B cell (primary cell): ENCODE results near the gene ELMO1. TPM values are rescaled to one million over a fixed set of nuclear protein-coding genes. Genes with fewer than 3 reads are reported as not detected.

Source experiments
- ATAC-seq: fragments of 200-7000 bp; cut with Tn5 transposase; one replicate; pipeline ENCODE4 v1.10.0; 2021; ENCODE audit warnings: low read depth, mild to moderate bottlenecking, moderate number of reproducible peaks, moderate library complexity
- CTCF ChIA-PET: fragments of 350-600 bp; sonication (Branson Sonifier 250); formaldehyde crosslinking; loops from one replicate; lab custom pipeline; 2021; ENCODE audit warnings: antibody characterized with exemption, inconsistent platforms; lab: Charles Lee
- POLR2A ChIA-PET: fragments of 350-600 bp; sonication (Branson Sonifier 250); formaldehyde crosslinking; loops from one replicate; lab custom pipeline; 2021; ENCODE audit warnings: antibody characterized with exemption; lab: Charles Lee
- DNase-seq: peaks from one replicate; pipeline ENCODE4 v3.0.0; 2013
- H2AFZ ChIP-seq: 2 replicates; pipeline ENCODE4 v1.6.1; 2012; ENCODE audit warnings: mild to moderate bottlenecking, low read depth, low read length; ENCODE audit not compliant: insufficient read depth, poor library complexity, severe bottlenecking
- H3K27ac ChIP-seq, 2 donors: 1 replicate in 1 of 2; 2 replicates in 1 of 2; pipeline ENCODE4 v1.5.1; 2012 to 2013; ENCODE audit warnings: low read length in 2 of 2, mild to moderate bottlenecking in 2 of 2, moderate library complexity in 1 of 2
- H3K27me3 ChIP-seq, 4 experiments: fragments of 200-600 bp in 1 of 4; sonication (generic) in 1 of 4; replicated peaks in 1 of 4; 1 replicate in 2 of 4; 2 replicates in 2 of 4; pipeline versions ENCODE4 v1.6.1 to v1.7.0; 2013 to 2016; ENCODE audit warnings: low read length in 3 of 4, mild to moderate bottlenecking in 2 of 4, mixed read lengths in 1 of 4, moderate library complexity in 1 of 4; ENCODE audit not compliant: insufficient read depth in 4 of 4, control insufficient read depth in 3 of 4; ENCODE audit errors: control extremely low read depth in 1 of 4
- H3K36me3 ChIP-seq, 2 experiments: replicated peaks in 1 of 2; 1 replicate in 1 of 2; 2 replicates in 1 of 2; pipeline versions ENCODE4 v1.6.1 to v1.7.1; 2013; ENCODE audit warnings: low read length in 1 of 2; ENCODE audit not compliant: insufficient read depth in 2 of 2, control insufficient read depth in 1 of 2; ENCODE audit errors: control extremely low read depth in 1 of 2, extremely low read depth in 1 of 2
- H3K4me1 ChIP-seq, 2 donors: fragments of 200-600 bp in 1 of 2; sonication (generic) in 1 of 2; 1 replicate in 1 of 2; 2 replicates in 1 of 2; pipeline versions ENCODE4 v1.5.1 to v1.6.1; 2013 to 2017; ENCODE audit warnings: low read length in 2 of 2; ENCODE audit not compliant: control insufficient read depth in 2 of 2, insufficient read depth in 2 of 2
- H3K4me2 ChIP-seq: replicated peaks from 2 replicates; pipeline ENCODE3; 2012; ENCODE audit warnings: mild to moderate bottlenecking, low read depth, low read length; ENCODE audit not compliant: poor library complexity, severe bottlenecking
- H3K4me3 ChIP-seq, 5 experiments: fragments of 200-600 bp in 1 of 5; sonication (generic) in 1 of 5; 1 replicate in 3 of 5; 2 replicates in 2 of 5; pipeline versions ENCODE4 v1.5.1 to v1.7.0; 2011 to 2016; ENCODE audit warnings: low read length in 4 of 5, mild to moderate bottlenecking in 4 of 5, low read depth in 2 of 5, control low read depth in 1 of 5, moderate library complexity in 1 of 5; ENCODE audit not compliant: insufficient read depth in 1 of 5; ENCODE audit errors: control extremely low read depth in 1 of 5, extremely low read depth in 1 of 5
- H3K79me2 ChIP-seq: fragments of 200-600 bp; sonication (generic); one replicate; pipeline ENCODE4 v1.6.0; 2016; ENCODE audit warnings: low read length; ENCODE audit not compliant: control insufficient read depth, insufficient read depth
- H3K9ac ChIP-seq: fragments of 200-600 bp; sonication (generic); 2 replicates; pipeline ENCODE4 v1.6.1; 2017; ENCODE audit warnings: mild to moderate bottlenecking, low read length, moderate library complexity
- H3K9me3 ChIP-seq, 3 donors: one replicate each; pipeline versions ENCODE4 v1.6.1 to v1.7.1; 2013; ENCODE audit warnings: low read length in 2 of 3; ENCODE audit not compliant: control insufficient read depth in 2 of 3, insufficient read depth in 1 of 3; ENCODE audit errors: control extremely low read depth in 1 of 3
- H4K20me1 ChIP-seq: 2 replicates; pipeline ENCODE4 v1.6.0; 2012; ENCODE audit warnings: mild to moderate bottlenecking, low read length; ENCODE audit not compliant: insufficient read depth, control insufficient read depth, poor library complexity, severe bottlenecking
- H3K27ac Mint-ChIP-seq: one replicate; pipeline ENCODE4 v1.8.0; 2021; ENCODE audit warnings: mixed read lengths
- H3K27me3 Mint-ChIP-seq: one replicate; pipeline ENCODE4 v1.8.0; 2021; ENCODE audit warnings: mixed read lengths
- H3K4me1 Mint-ChIP-seq: one replicate; pipeline ENCODE4 v1.8.0; 2021; ENCODE audit warnings: mixed read lengths
- H3K4me3 Mint-ChIP-seq: one replicate; pipeline ENCODE4 v1.8.0; 2021; ENCODE audit warnings: mixed read lengths
- H3K9me3 Mint-ChIP-seq: one replicate; pipeline ENCODE4 v1.8.0; 2022; ENCODE audit warnings: mixed read lengths; ENCODE audit not compliant: insufficient read depth
- CTCF ChIP-seq: fragments of 200-600 bp; IDR thresholded peaks from one replicate; pipeline ENCODE4 v1.8.0; 2022; ENCODE audit warnings: antibody characterized with exemption, mild to moderate bottlenecking
- EZH2 ChIP-seq: IDR thresholded peaks from 2 replicates; pipeline ENCODE4 v1.6.1; 2012; ENCODE audit warnings: borderline replicate concordance, low read depth, mild to moderate bottlenecking, moderate library complexity, low read length; ENCODE audit not compliant: insufficient read depth, poor library complexity, severe bottlenecking
- WGBS: methylation state at CpG from one replicate; pipeline ENCODE4 v1.1.5; 2013; ENCODE audit warnings: missing lambda C conversion rate; ENCODE audit not compliant: insufficient coverage; 5-methylcytosine and 5-hydroxymethylcytosine counted together
- intact Hi-C: fragments of 100-400 bp; cut with micrococcal nuclease; formaldehyde crosslinking; loops from one replicate; pipeline ENCODE4 v1.10.0; 2022
- polyA plus RNA-seq: library from polyadenylated mRNA; depleted of rRNA; stranded (reverse); fragments of >200 nt; gene quantifications from 2 replicates; pipeline ENCODE4 v1.2.3, GENCODE V29; 2012
- total RNA-seq, 2 donors: library from RNA; stranded (reverse); fragments of 120-200 nt in 1 of 2; gene quantifications; 1 replicate in 1 of 2; 2 replicates in 1 of 2; pipeline versions ENCODE4 v1.2.3 to v1.2.4, GENCODE V29; 2013 to 2022

The ELMO1 gene
- total and polyA plus RNA-seq, 2 donors (not counting 1 experiment from before 2014, with no cell fraction given), result 44.7 to 177 TPM

DNA sequence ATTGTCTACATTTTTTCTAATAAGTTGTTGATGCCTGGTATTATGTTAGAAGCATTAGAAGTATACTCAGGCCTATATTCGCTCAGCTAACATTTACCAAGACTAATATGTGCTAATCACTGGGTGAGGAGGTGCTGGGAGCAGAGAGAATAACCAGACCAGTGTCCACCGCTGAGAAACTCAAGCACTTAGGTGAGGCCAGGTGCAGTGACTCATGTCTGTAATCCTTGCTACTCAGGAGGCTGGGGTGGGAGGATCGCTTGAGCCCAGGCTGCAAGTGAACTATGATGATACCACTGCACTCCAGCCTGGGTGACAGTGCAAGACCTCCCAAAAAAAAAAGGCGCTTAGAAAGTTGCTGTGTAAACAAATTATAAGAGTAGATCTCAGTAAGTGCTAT is 542.2 kb downstream of the ELMO1 start:
- Histone ChIP-seq H3K9me3 (no peaks in the 10 kb centered on the region), H3K4me3 (no peak overlapping the region), H3K36me3 (peaks cover 0 to 15% of the 10 kb centered on the region in 2 experiments), H2AFZ (no peak overlapping the region), H3K4me2 (no peak overlapping the region), H3K27ac (no peak overlapping the region), H3K4me1 (no peaks in the 10 kb centered on the region), H3K27me3 (no peaks in the 10 kb centered on the region), H4K20me1 (no peaks in the 10 kb centered on the region), H3K79me2 (no peaks in the 10 kb centered on the region), H3K9ac (no peak overlapping the region)
- ATAC-seq (no peak), DNase-seq (no peak)
- Mint-ChIP-seq H3K4me3 (no peak overlapping the region), H3K27me3 (no peaks in the 10 kb centered on the region), H3K9me3 (no peaks in the 10 kb centered on the region), H3K4me1 (no peaks in the 10 kb centered on the region), H3K27ac (no peak overlapping the region)
- TF ChIP-seq EZH2, result no peak
- no peak for TF ChIP-seq CTCF
- WGBS, result 100% methylated on average over 2 of the region's 4 CpGs
- ChIA-PET POLR2A (no interaction called here), CTCF (no interaction called here)
- intact Hi-C loops, result no loop called here

- intact Hi-C loops, result no loop called here
- Histone ChIP-seq H3K27ac (no peak overlapping the region), H3K4me2 (no peak overlapping the region), H3K4me1 (no peaks in the 10 kb centered on the region), H3K9ac (no peak overlapping the region), H3K27me3 (no peaks in the 10 kb centered on the region), H3K79me2 (no peaks in the 10 kb centered on the region), H3K36me3 (peaks cover 0 to 14% of the 10 kb centered on the region in 2 experiments), H3K4me3 (no peak overlapping the region), H4K20me1 (no peaks in the 10 kb centered on the region), H3K9me3 (no peaks in the 10 kb centered on the region), H2AFZ (no peak overlapping the region)
- POLR2A ChIA-PET, result no interaction called here
- DNase-seq (no peak), ATAC-seq (no peak)
- 100% methylated on average over 1 of the region's 2 CpGs for WGBS
- H3K4me3 Mint-ChIP-seq, result no peak overlapping the region
- no peaks in the 10 kb centered on the region for H3K9me3 Mint-ChIP-seq
- no peaks in the 10 kb centered on the region for H3K27me3 Mint-ChIP-seq
- CTCF ChIA-PET, result no interaction called here
- no peaks in the 10 kb centered on the region for H3K4me1 Mint-ChIP-seq
- H3K27ac Mint-ChIP-seq, result no peak overlapping the region
- TF ChIP-seq EZH2 (no peak), CTCF (no peak)
Measured at GRCh38 chr7:36905841-36906240, 542.8 kb downstream of the ELMO1 start.
